ENCODE data around the gene YJU2.
"Not testable (repeated sequence)": the region's sequence is repeated elsewhere in the genome, so short reads cannot be mapped to it uniquely, and the experiment has no call there.

YJU2 gene

DNA sequence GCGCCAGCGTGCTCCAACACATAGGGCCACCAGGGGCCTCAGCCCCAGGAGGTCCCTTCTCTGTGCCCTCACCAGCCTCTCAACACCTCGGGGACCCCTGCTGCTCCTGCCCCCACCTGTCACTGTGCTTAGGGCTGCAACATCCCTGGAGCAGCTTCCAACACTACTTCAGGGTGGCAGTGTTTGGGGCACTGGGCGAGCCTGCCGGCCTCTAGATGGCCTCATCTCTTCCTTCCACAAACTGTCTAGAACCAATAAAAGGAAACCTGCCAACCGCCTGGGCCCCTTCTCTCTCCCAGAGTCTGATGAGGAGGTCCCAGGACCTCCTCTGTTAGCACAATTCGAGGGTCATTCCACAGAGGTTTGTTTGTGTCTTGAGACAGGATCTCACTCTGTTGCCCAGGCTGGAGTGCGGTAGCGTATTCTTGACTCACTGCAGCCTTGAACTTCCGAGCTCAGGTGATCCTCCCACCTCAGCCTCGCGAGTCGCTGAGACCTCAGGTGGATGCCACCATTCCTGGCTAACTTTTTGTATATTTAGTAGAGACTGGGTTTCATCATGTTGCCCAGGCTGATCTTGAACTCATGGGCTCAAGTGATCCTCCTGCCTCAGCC is 22.0 kb downstream of the YJU2 start:
- no peak for DNase-seq

DNA sequence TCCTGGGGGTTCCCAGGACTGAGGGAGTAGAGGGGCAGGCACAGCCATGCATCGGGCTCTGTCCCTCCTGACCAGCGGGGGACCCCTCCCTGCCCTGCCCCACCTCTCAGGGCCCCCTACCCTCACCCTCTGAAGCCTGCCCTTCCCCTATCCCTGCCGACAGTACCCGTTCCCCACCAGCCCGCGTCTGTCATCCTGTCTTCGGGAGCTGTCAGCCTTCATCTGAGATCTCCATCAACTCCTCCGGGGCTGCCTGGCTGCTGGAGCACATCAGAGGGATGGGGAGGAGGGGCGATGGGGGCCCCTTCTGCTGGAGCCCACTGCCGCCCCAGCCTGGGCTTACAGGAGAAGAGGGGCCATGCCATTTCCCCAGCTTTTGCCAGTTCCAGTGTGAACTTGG is 26.0 kb downstream of the YJU2 start:
- no peak for DNase-seq

DNA sequence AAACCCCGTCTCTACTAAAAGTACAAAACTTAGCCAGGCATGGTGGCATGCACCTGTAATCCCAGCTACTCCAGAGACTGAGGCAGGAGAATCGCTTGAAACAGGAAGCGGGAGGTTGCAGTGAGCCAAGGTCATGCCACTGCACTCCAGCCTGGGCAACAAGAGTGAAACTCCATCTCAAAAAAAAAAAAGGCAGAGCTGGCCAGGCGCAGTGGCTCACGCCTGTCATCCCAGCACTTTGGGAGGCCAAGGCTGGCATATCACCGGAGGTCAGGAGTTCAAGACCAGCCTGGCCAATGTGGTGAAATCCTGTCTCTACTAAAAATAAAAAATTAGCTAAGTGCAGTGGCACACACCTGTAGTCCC is 27.4 kb downstream of the YJU2 start:
- DNase-seq, result not testable (repeated sequence)

DNA sequence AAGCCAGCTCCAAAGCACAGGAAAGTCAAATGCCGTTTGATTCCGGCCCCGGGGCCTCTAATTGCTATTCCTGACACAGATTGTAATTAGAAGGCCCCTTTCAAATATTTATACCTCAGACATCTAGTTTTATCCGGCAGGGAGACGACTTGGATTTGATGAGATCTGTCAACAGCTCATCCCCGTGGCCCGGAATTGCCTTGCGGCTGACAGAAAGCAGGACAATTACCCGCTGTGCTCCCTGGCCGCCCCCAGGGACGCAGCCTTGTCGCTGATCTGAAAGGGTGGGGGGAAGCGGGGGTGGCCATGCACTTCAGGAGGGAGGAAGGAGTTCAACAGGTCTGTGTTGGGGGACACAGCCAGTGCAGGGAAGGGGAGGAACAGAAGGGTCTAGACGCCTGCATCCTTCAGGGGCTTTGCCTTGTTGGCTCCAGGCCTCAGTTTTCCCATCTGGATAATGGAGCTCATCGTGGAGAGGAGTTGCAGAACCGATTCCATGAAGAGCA is 30.4 kb downstream of the YJU2 start:
- no peak for DNase-seq

DNA sequence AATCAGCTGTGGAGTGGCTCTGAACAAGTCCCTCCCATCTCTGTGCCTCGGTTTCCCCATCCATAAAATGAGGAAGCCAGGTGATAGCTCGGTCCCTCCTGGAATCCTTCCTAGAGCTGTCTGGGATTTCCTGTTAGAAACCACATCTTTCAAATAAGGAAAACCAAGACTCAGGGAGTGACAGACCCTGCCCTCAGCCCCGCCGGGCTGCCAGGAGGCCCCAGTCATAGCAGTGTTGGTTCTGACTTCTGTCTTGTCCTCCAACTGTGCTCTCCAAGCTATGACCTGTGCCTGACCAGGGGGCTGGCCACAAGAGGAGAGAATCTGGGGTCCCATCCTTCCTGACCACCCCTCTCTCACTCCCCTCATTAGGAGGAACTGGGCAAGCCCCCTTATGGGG is 31.1 kb downstream of the YJU2 start:
- no peak for DNase-seq

DNA sequence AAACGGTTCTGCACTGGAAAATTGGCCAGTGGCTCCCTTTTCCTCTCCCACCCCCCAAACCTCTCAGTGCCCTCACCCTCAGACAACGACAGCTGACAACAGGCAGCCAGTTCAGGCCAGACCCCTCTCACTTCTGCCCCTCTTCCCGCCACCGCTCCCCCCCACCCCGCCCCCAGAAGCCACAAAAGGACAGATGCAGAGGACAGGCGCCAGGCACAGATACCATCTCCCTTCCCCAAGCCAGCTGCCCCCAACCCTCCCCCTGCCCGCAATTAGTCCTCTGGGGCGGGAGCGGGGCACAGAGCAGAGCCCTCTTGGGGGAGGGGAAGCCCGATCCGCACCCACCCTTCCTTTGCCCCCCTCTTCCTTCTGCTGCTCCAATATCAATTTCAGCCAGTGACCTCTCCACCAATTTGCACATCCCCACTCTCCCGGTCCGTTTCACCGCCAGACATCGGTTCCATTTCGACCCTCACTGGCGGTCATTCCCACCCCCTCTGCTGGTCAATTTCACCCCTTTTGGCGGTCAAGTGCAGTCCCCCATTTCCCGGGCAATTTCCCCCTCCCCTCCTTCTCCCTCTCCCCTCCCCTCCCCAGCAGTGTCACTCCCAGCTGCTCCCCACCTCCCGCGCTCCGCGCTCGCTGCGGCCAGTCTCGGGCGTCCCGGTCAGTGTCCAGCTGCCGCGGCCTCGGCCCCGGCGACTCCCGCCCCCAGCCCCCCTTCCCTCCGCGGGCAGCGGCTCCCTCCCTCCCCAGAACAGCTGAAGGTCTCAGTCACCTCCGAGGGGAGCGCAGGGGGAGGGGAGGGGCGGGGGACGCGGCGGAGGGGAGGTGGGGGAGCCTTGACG is 31.8 kb downstream of the YJU2 start, which contains the start of gene SHD:
SHD (plus strand) TSS at position 848 of the 848 bp plus-strand sequence. CDS start 798 bp downstream, outside the sequence.
- DNase-seq, result no peak

GRCh38 chr19:4279267-4279529 is 32.3 kb downstream of the YJU2 start:
- DNase-seq, result no peak

DNA sequence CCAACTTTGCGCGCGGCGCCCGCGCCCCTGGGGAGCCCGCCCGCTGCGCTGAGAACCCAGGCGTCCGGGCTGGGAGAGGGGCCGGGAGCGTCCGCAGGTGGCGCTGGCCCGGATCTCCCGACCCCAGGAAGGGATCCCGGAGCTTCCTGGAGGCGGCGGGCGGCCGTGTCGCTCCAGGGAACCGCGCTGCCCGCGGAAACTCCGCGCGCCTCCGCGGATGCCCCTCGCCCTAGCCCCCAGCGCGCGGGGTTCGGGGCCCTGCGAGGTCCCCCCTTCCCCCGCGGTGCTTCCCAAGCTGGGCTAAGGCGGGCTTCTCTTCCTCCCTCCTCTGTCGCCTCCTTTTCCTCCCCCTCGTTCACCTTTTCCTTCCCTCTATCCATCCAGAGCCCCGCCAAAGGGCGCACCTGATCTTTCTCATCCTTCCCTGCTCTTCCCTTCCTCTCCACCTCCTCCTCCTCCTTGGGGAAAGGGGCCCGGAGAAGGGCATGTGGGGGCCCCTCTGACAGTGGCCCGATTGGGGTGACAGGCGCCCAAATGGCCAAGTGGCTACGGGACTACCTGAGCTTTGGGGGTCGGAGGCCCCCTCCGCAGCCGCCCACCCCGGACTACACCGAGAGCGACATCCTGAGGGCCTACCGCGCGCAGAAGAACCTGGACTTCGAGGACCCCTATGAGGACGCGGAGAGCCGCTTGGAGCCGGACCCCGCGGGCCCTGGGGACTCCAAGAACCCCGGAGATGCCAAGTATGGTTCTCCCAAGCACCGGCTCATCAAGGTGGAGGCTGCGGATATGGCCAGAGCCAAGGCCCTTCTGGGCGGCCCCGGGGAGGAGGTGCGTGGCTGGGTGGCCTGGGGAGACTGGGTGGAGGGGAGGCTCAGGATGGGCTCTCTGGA is 32.9 kb downstream of the YJU2 start:
- no peak for DNase-seq

GRCh38 chr19:4284176-4284958 is 37.5 kb downstream of the YJU2 start:
- DNase-seq, result no peak

DNA sequence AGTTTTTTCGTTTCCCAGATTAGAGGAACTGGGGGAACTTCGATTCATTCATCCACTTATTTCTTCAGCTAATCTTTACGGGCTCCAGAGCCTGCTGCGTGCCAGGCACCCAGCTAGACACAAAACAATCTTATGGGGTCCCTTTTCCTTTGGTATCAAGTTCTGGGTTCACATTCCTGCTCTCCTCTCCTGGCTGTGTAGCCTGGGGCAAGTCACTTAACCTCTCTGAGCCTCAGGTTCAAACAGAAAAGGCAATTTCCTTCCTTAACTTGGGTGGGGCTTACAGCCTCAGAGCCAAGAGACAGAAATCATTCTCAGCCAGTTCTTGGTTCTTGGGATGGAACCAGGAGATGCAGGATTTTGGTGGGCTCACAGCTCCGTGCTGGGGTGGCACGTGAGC is 38.1 kb downstream of the YJU2 start:
- no peak for DNase-seq

- not testable (repeated sequence) for DNase-seq
These were observed 39.3 kb downstream of the YJU2 start for GRCh38 chr19:4286141-4286540.

GRCh38 chr19:4288091-4288777 is 41.4 kb downstream of the YJU2 start:
- DNase-seq, result no peak

DNA sequence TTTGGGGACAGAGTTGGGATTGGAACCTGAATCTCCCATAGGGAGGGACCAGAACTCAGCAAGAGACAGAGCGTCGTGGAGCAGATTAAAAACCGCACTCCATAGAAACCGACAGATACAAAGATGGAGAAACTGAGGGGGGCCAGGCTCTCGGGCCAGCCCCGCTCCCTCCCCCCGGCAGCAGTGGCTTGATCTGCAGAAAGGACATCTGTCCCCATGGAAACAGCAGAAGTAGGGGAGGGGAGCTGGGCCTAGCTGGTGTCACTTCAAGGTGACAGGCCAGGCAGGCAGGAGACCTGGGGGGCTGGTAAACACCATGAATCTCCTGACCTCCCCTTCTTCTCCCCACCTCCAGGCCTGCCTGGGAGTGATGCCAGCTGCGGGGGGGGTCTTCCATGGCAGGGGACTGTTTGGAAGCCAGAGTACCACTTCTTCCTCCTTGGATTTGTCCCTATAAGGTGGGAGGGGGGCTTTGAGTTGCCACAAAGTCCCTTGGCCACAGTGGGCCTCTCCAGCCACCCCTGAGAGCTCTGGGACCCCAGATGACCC is 44.4 kb downstream of the YJU2 start:
- no peak for DNase-seq

GRCh38 chr19:4292515-4292914 is 45.6 kb downstream of the YJU2 start:
- no peak for DNase-seq

GRCh38 chr19:4294389-4294788 is 47.5 kb downstream of the YJU2 start:
- DNase-seq, result no peak

DNA sequence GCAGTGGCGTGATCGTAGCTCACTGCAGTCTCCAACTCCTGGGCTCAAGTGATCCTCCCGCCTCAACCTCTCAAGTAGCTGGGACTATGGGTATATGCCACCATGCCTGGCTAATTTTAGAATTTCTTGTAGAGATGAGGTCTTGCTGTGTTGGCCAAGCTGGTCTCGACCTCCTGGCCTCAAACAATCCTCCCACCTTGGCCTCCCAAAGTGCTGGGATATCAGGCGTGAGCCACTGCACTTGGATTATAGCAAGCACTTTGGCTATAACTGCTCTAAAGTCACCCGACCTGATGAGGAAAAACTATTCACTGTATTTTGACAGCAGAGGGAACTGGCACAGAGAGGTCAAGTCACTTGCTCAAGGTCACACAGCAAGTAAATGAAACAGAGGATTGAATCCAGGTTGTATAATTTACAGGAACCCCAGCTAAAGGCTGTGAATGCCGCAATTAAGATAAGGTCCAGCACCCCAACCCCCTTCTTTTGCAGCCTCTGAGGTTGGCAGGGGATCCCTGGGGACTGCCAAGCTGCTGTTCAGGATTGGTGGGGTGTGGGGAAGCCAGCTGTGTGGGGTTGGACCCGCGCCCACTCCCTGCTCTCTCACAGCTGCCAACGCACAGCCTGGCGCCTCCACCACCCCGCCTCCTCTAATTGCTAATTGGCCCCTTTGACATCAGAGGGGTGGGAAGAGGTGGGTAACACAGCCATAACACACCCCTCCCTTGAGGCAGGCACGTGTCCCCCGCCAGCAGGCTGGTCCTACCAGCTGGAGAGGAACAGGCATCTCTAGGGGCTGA is 49.3 kb downstream of the YJU2 start:
- no peak for DNase-seq

- no peak for DNase-seq
These were observed 51.3 kb downstream of the YJU2 start for GRCh38 chr19:4297901-4298809.

DNA sequence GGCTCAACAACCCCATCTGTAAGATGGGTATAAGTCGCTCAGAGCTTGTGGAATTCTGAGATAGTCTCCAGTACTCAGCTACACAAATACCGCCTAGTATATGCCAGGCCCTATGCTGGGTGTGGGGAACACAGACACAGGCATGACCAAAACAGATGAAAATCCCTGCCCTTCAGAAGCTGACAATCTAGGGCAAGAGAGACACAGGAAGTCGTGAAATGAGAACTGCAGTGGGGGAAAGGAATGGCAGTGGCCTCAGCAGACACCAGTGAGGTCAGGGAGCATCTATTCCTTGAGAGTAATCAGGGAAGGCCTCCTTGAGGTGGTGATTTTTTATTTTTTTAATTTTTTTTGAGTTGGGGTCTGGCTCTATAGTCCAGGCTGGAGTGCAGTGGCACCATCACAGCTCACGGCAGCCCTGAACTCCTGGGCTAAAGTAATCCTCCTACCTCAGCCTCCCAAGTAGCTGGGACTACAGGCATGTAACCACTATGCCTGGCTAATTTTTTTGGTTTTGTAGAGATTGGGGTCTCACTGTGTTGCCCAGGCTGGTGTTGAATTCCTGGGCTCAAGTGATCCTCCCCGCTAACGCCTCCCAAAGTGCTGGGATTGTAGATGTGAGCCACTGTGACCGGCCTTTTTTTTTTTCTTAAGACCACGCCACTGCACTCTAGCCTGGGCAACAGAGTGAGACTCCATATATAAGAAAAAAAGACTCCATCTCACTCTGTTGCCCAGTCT is 52.1 kb downstream of the YJU2 start:
- no peak for DNase-seq

DNA sequence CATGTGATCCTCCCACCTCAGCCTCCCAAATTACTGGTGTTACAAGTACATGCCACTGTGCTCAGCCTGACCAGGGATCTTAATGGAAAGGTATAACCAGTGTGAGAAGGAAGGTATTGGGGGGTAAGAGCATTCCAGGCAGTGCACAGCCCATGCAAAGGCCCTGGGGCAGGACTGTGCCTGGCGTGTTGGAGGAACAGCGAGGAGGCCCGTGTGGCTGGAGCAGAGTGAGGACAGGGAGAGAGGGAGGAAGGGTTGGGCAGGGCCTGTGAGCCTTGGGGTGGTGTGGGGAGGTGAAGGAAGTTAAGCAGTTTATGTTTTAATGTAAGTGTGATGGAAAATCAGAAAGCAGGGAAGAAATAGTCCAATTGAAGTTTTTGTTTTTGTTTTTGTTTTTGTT is 53.7 kb downstream of the YJU2 start:
- DNase-seq, result no peak

All from activated CD4-positive, CD25-positive, alpha-beta regulatory T cell (primary cell).